Mesendoderm (in vitro differentiated cells): ENCODE results near the gene CGB2.

ENCODE experiments used
- DNase-seq: peaks from one replicate; pipeline ENCODE4 v3.0.0; 2013
- H2AK5ac ChIP-seq: 2 replicates; pipeline ENCODE4 v1.6.1; 2013; ENCODE audit warnings: low read length, inconsistent platforms
- H2BK120ac ChIP-seq: 2 replicates; pipeline ENCODE4 v1.6.1; 2013; ENCODE audit warnings: low read depth, mild to moderate bottlenecking, low read length, moderate library complexity, mixed read lengths
- H2BK15ac ChIP-seq: replicated peaks from 2 replicates; pipeline ENCODE4 v1.6.1; 2013; ENCODE audit warnings: low read depth, mild to moderate bottlenecking, moderate library complexity
- H2BK5ac ChIP-seq: 2 replicates; pipeline ENCODE4 v1.6.1; 2013; ENCODE audit warnings: low read length, inconsistent platforms
- H3K18ac ChIP-seq: 2 replicates; pipeline ENCODE4 v1.6.1; 2013; ENCODE audit warnings: mild to moderate bottlenecking, low read length, mixed read lengths
- H3K23ac ChIP-seq: one replicate; pipeline ENCODE4 v1.6.1; 2013; ENCODE audit warnings: low read length
- H3K27ac ChIP-seq: 2 replicates; pipeline ENCODE4 v1.5.1; 2013; ENCODE audit warnings: low read depth, mild to moderate bottlenecking, inconsistent platforms, low read length, moderate library complexity
- H3K27me3 ChIP-seq: 2 replicates; pipeline ENCODE4 v1.6.1; 2013; ENCODE audit warnings: low read length, control low read depth, mild to moderate bottlenecking, inconsistent platforms; ENCODE audit not compliant: insufficient read depth, poor library complexity
- H3K36me3 ChIP-seq: 2 replicates; pipeline ENCODE4 v1.6.1; 2013; ENCODE audit warnings: low read length, inconsistent platforms; ENCODE audit not compliant: control insufficient read depth, insufficient read depth
- H3K4ac ChIP-seq: one replicate; pipeline ENCODE4 v1.6.1; 2013; ENCODE audit warnings: low read depth, mild to moderate bottlenecking, low read length, moderate library complexity
- H3K4me1 ChIP-seq: 2 replicates; pipeline ENCODE4 v1.6.1; 2013; ENCODE audit warnings: low read depth, low read length, inconsistent platforms; ENCODE audit not compliant: control insufficient read depth
- H3K4me2 ChIP-seq: 2 replicates; pipeline ENCODE4 v1.6.1; 2013; ENCODE audit warnings: low read length
- H3K4me3 ChIP-seq: 2 replicates; pipeline ENCODE4 v1.5.1; 2013; ENCODE audit warnings: mild to moderate bottlenecking, low read length
- H3K56ac ChIP-seq: one replicate; pipeline ENCODE4 v1.6.1; 2013; ENCODE audit warnings: low read length
- H3K79me1 ChIP-seq: 2 replicates; pipeline ENCODE4 v1.6.1; 2013; ENCODE audit warnings: low read length, inconsistent platforms
- H3K79me2 ChIP-seq: 2 replicates; pipeline ENCODE4 v1.6.1; 2013; ENCODE audit warnings: mild to moderate bottlenecking, low read length; ENCODE audit not compliant: control insufficient read depth, insufficient read depth
- H3K9ac ChIP-seq: 2 replicates; pipeline ENCODE4 v1.6.1; 2013; ENCODE audit warnings: low read length, inconsistent platforms
- H4K5ac ChIP-seq: one replicate; pipeline ENCODE4 v1.6.1; 2013; ENCODE audit warnings: low read length
- H4K8ac ChIP-seq: one replicate; pipeline ENCODE4 v1.6.1; 2013; ENCODE audit warnings: low read depth, mild to moderate bottlenecking, control low read depth, low read length, moderate library complexity
- WGBS: extraction: QIAGEN DNeasy Blood & Tissue Kit; methylation state at CpG from one replicate; pipeline ENCODE4 v1.1.7; 2013; ENCODE audit warnings: low lambda C conversion rate, missing lambda C conversion rate; ENCODE audit not compliant: insufficient coverage; ENCODE audit errors: extremely low coverage; 5-methylcytosine and 5-hydroxymethylcytosine counted together

The CGB2 gene

DNA sequence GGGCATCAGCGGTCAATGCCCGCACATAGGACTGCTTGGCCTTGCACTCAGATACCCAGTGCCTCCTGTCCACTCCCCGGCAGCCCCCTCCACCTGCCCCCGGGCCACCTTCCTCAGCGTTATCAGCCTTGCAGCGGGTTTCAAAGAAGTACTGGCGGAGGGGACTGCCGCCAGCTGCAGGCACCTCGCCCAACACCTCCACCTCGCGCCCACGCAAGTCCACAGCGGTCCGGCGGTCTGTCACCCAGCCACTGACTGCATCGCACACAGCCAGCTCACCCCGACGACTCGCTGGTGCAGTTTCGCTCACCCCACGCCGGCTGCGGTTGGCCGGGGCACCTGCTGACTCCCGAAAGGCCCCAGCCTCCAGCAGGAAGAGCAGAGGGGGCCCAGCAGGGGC lies 29.8 kb downstream of the CGB2 start:
- no peak for DNase-seq
- Histone ChIP-seq H3K18ac (no peak overlapping the region), H2BK120ac (no peak overlapping the region), H2AK5ac (no peak overlapping the region), H2BK15ac (no peak overlapping the region), H3K4ac (no peak overlapping the region), H3K79me2 (no peaks in the 10 kb centered on the region), H2BK5ac (no peak overlapping the region), H3K4me1 (peaks cover 6% of the 10 kb centered on the region), H3K79me1 (no peaks in the 10 kb centered on the region), H3K36me3 (no peaks in the 10 kb centered on the region), H3K9ac (no peak overlapping the region), H3K23ac (no peak overlapping the region), H3K56ac (no peak overlapping the region), H4K8ac (no peak overlapping the region), H3K4me2 (no peak overlapping the region), H3K27me3 (peaks cover 2% of the 10 kb centered on the region), H4K5ac (no peak overlapping the region), H3K27ac (no peak overlapping the region), H3K4me3 (no peak overlapping the region)
- no CpG with 5 or more reads among the region's 25 CpGs for WGBS

DNA sequence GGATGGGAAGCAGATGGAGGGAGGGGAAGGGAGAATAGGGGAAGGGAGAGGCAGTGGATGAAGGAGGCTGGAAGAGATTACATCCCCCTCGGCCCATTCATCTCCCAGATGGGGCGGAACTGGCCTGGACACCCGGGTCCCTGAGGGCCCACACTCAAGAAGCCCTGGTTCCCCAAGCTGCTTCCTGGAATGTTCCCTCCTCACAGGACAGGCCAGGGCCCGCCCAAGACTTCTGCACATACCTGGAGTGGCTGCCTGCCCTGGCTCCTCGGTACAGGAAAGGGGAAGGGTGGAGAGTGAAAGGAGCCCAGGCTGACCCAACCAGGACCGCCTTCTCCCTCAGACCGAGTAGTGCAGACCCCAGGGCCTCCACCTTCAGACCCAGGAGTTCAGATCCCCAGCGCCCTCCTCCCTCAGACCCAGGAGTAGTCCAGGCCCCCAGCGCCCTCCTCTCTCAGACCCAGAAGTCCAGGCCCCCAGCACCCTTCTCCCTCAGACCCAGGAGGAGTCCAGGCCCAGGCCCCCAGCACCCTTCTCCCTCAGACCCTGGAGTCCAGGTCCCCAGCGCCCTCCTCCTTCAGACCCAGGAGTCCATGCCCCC lies 32.4 kb downstream of the CGB2 start:
- Histone ChIP-seq H3K23ac (no peak overlapping the region), H3K9ac (peak overlapping the region; percentile 50), H2BK5ac (no peak overlapping the region), H3K56ac (peak overlapping the region; percentile 60), H3K4me1 (peaks cover 6% of the 10 kb centered on the region), H2BK15ac (no peak overlapping the region), H3K27me3 (no peaks in the 10 kb centered on the region), H3K27ac (no peak overlapping the region), H3K36me3 (no peaks in the 10 kb centered on the region), H3K79me1 (no peaks in the 10 kb centered on the region), H2AK5ac (peak overlapping the region; percentile 24), H4K8ac (no peak overlapping the region), H3K4me3 (no peak overlapping the region), H3K18ac (no peak overlapping the region), H4K5ac (no peak overlapping the region), H3K79me2 (no peaks in the 10 kb centered on the region), H3K4ac (no peak overlapping the region), H3K4me2 (no peak overlapping the region), H2BK120ac (no peak overlapping the region)
- peak; percentile 29 for DNase-seq
- no CpG with 5 or more reads among the region's 10 CpGs for WGBS

DNA sequence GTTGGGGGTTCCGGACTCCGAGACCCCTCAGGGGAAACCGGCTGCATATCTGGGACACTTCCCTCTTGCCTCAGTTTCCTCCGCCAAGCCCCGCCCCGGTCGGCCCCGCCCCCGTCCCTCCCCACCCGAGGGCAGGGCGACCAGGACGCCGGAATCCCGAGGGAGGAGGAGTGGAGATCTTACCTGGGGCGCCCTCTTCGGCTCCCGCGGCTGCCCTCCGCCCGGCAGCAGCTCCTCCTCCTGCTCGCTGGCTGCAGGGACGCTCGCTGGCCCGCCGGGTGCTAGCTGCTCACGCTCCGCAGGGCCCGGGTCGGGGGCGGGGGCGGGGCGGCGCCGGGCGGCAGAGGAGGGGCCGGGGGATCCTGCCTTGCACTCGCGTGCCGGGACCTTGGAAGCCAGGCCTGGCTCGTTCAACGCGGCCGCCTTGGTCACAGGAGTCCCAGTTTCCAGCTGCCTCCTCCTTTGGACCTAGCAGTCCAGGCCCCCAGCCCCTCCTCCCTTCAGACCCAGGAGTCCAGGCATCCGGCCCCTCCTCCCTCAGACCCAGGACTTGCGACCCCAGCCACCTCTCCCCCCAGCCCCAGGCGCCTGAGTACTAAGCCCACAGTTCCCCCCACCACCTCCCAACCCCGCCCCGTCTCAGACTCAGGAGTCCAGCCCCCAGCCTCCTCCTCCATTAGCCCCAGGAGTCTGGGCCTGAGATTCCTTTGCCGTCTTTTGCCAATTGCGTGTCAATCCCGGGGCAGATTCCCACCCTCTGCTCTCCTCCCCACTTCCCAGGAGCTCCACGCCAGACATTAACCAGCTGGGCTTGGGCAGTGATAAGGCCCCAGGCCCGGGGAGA lies 33.3 kb downstream of the CGB2 start, which contains the start of gene NTF4:
Gene NTF4, minus strand, starts transcription at position 51 of the 844 bp plus-strand sequence. CDS start 2,821 bp downstream, outside the sequence.
- no peak within 1 kb of the TSS for H3K27ac ChIP-seq
- H2BK5ac ChIP-seq: no peak within 1 kb of the TSS

DNA sequence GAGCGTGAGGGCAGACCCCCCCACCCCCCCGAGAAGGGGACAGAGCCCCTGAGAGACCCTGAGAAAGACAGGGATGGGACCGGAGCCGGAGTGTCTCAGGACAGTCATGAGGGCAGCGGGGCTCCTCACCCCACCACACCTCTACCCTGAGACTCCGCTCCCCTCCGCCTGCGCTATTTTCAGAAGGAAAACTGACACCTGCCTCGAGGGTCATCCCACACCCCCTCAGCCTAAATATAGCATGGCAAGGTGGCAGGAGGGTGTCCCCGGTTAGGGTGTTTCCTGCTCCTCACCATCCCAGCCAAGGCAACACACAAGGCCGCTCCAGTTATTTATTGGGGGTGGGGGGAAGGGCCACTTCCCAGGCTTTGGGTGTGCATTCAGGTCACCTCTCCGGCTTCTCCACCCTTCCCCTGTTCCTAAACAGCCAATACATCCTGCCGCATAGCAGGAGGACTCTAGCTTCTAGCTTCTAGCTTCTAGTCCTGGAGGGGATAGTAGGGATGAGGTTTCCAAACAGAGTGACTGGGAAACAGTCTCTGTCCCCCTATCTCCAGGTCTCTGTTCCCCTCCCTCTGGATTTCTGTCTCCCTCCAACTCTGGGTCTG lies 34.3 kb downstream of the CGB2 start:
- Histone ChIP-seq H3K27me3 (peaks cover 2% of the 10 kb centered on the region), H2BK120ac (no peak overlapping the region)

More for the DNA sequence above, 33.3 kb downstream of the CGB2 start, which contains the start of gene NTF4:
- Histone ChIP-seq H3K79me2 (no peaks in the 10 kb centered on the region), H3K36me3 (no peaks in the 10 kb centered on the region), H4K8ac (no peak within 1 kb of the TSS), H4K5ac (no peak within 1 kb of the TSS), H3K4me2 (peak within 1 kb of the TSS; percentile 64), H3K9ac (peak within 1 kb of the TSS; percentile 63), H3K4me3 (no peak within 1 kb of the TSS), H3K18ac (peak within 1 kb of the TSS; percentile 56), H3K79me1 (no peaks in the 10 kb centered on the region), H3K4ac (no peak within 1 kb of the TSS), H2AK5ac (peak within 1 kb of the TSS; percentile 24), H3K27me3 (peaks cover 2% of the 10 kb centered on the region), H3K4me1 (peaks cover 6% of the 10 kb centered on the region), H3K23ac (no peak within 1 kb of the TSS), H3K56ac (peak within 1 kb of the TSS; percentile 83), H2BK120ac (no peak within 1 kb of the TSS), H2BK15ac (no peak within 1 kb of the TSS)
- WGBS: no CpG with 5 or more reads among the region's 53 CpGs
- DNase-seq: peak; percentile 76

DNA sequence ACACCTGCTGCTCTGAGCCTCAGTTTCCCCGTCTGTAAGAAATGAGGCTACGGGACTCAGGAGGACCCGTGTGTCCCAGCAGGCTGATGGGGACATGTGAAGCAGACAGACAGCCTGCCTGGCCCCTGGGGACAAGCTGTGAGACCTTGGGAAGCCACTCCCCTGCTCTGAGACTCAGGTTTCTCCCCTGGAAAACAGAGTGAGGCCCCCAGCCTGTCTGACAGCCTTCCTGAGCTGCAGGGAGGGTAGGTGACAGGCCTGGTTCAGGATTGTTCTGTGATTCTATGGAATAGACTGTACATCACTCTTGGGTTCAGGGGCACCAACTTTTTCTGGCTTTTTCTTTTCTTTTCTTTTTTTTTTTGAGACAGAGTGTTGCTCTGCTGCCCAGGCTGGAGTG lies 35.9 kb downstream of the CGB2 start:
- peaks cover 6% of the 10 kb centered on the region for H3K4me1 ChIP-seq
- no peak overlapping the region for H2BK5ac ChIP-seq
- no peak overlapping the region for H4K5ac ChIP-seq
- no peak overlapping the region for H3K4ac ChIP-seq
- H3K18ac ChIP-seq: no peak overlapping the region
- H2BK120ac ChIP-seq: no peak overlapping the region
- no peak for DNase-seq
- H3K27me3 ChIP-seq: peaks cover 4% of the 10 kb centered on the region
- no peak overlapping the region for H3K27ac ChIP-seq
- no peaks in the 10 kb centered on the region for H3K79me1 ChIP-seq
- no peak overlapping the region for H3K23ac ChIP-seq
- no peak overlapping the region for H2BK15ac ChIP-seq
- no peaks in the 10 kb centered on the region for H3K36me3 ChIP-seq
- H2AK5ac ChIP-seq: no peak overlapping the region
- H3K4me2 ChIP-seq: no peak overlapping the region
- no peak overlapping the region for H3K4me3 ChIP-seq
- H3K56ac ChIP-seq: no peak overlapping the region
- no peak overlapping the region for H3K9ac ChIP-seq
- WGBS: no CpG with 5 or more reads among the region's 3 CpGs
- H3K79me2 ChIP-seq: no peaks in the 10 kb centered on the region
- H4K8ac ChIP-seq: no peak overlapping the region

More for the DNA sequence above, 34.3 kb downstream of the CGB2 start:
- H3K23ac ChIP-seq: no peak overlapping the region
- DNase-seq: peak; percentile 38
- H3K79me2 ChIP-seq: no peaks in the 10 kb centered on the region
- H3K27ac ChIP-seq: no peak overlapping the region
- H3K18ac ChIP-seq: no peak overlapping the region
- peaks cover 6% of the 10 kb centered on the region for H3K4me1 ChIP-seq
- no peaks in the 10 kb centered on the region for H3K36me3 ChIP-seq
- H3K4me2 ChIP-seq: no peak overlapping the region
- no peak overlapping the region for H3K9ac ChIP-seq
- no peak overlapping the region for H2AK5ac ChIP-seq
- no peak overlapping the region for H2BK5ac ChIP-seq
- no peaks in the 10 kb centered on the region for H3K79me1 ChIP-seq
- H4K5ac ChIP-seq: no peak overlapping the region
- H4K8ac ChIP-seq: no peak overlapping the region
- H2BK15ac ChIP-seq: no peak overlapping the region
- H3K4me3 ChIP-seq: no peak overlapping the region
- H3K4ac ChIP-seq: no peak overlapping the region
- WGBS: no CpG with 5 or more reads among the region's 13 CpGs
- H3K56ac ChIP-seq: no peak overlapping the region
